ENCODE data around the gene FNBP1.

Gene FNBP1

DNA sequence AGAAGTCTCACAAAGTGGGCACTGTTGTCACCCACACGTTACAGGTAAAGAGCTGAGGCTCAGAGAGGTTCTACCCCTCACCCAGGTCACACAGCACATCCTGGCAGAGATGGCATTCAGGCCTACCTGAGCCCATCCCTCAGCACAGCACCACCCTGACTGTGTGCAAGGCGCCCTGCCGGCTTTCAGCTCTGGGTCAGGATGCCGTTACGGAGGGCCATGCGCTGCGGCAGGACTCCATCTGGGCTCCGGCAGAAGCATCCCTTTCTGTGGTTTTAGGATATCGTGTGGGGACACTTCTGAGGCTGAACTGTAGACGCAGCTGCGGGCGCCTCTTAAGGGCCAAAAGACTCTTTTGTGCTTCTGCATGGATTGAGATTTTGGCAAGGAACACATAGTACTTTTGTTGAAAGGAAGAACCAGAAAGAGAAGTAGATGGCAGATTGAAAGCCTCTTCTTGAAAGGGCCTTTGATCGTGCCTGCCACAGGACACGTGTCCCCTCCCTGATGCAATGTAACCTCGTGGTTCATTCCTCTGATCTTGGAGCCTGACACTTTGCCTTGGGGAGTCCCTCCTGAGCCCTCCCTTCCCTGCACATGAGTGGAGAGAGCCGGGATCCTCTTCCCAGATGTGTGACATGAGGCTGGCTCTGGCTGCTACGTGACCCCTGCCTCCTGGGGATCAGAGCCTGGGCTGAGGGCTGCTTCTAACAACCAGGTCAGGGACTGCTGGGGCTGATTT lies 176.4 kb downstream of the FNBP1 start:
- no peak overlapping the region for H3K4me3 ChIP-seq (ENCODE audit: low read depth, low read length)
- no peak for DNase-seq (ENCODE audit: low read depth)
- TF ChIP-seq, protein P1, sequence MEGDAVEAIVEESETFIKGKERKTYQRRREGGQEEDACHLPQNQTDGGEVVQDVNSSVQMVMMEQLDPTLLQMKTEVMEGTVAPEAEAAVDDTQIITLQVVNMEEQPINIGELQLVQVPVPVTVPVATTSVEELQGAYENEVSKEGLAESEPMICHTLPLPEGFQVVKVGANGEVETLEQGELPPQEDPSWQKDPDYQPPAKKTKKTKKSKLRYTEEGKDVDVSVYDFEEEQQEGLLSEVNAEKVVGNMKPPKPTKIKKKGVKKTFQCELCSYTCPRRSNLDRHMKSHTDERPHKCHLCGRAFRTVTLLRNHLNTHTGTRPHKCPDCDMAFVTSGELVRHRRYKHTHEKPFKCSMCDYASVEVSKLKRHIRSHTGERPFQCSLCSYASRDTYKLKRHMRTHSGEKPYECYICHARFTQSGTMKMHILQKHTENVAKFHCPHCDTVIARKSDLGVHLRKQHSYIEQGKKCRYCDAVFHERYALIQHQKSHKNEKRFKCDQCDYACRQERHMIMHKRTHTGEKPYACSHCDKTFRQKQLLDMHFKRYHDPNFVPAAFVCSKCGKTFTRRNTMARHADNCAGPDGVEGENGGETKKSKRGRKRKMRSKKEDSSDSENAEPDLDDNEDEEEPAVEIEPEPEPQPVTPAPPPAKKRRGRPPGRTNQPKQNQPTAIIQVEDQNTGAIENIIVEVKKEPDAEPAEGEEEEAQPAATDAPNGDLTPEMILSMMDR (conservative IDR thresholded peaks at IDR 0.05; ENCODE audit: low read depth, low read length), result no peak

DNA sequence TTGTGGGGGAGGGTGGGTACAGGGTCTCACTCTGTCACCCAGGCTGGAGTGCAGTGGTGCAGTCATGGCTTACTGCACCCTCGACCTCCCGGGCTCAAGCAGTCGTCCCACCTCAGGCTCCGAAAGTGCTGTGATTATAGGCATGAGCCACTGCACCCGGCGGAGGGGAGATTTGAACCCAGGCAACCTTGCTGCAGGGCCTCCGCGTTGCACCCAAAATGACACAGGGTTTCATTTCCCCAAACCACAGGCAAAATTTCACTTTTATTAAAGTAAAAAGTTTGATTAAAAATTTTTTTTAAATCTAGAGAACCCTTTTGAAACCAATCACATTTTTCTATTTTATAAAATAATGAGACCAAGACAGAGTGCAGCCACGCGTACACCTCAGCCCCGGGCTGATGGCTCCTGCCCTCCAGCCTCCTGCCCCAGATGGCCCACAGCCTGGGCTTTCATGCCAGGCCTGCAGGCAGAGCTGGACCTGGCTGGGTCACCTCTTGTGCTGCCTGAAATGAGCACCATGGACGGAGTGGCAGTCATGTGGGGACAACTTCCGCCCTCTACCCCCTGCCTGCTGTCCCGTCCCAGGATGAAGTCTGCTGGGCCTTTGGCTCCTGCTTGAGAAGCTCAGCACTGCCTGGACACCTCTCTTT lies 177.2 kb downstream of the FNBP1 start:
- no peak overlapping the region for H3K4me3 ChIP-seq (ENCODE audit: low read depth, low read length)
- TF ChIP-seq, protein P1 (conservative IDR thresholded peaks at IDR 0.05; ENCODE audit: low read depth, low read length), result no peak
- DNase-seq (ENCODE audit: low read depth), result no peak

- no peak for DNase-seq (ENCODE audit: low read depth)
- no peak overlapping the region for H3K4me3 ChIP-seq (ENCODE audit: low read depth, low read length)
- TF ChIP-seq, protein P1 (conservative IDR thresholded peaks at IDR 0.05; ENCODE audit: low read depth, low read length), result no peak
Observed at GRCh38 chr9:129864991-129865647, 177.9 kb downstream of the FNBP1 start.

- H3K4me3 ChIP-seq (ENCODE audit: low read depth, low read length), result no peak overlapping the region
- TF ChIP-seq, protein P1 (conservative IDR thresholded peaks at IDR 0.05; ENCODE audit: low read depth, low read length), result no peak
- DNase-seq (ENCODE audit: low read depth), result peak; percentile 89
Observed at GRCh38 chr9:129863059-129863690, 179.8 kb downstream of the FNBP1 start.

- DNase-seq (ENCODE audit: low read depth), result no peak
- H3K4me3 ChIP-seq (ENCODE audit: low read depth, low read length), result no peak overlapping the region
- TF ChIP-seq, protein P1 (conservative IDR thresholded peaks at IDR 0.05; ENCODE audit: low read depth, low read length), result no peak
Observed at GRCh38 chr9:129861447-129861827, 181.6 kb downstream of the FNBP1 start.

DNA sequence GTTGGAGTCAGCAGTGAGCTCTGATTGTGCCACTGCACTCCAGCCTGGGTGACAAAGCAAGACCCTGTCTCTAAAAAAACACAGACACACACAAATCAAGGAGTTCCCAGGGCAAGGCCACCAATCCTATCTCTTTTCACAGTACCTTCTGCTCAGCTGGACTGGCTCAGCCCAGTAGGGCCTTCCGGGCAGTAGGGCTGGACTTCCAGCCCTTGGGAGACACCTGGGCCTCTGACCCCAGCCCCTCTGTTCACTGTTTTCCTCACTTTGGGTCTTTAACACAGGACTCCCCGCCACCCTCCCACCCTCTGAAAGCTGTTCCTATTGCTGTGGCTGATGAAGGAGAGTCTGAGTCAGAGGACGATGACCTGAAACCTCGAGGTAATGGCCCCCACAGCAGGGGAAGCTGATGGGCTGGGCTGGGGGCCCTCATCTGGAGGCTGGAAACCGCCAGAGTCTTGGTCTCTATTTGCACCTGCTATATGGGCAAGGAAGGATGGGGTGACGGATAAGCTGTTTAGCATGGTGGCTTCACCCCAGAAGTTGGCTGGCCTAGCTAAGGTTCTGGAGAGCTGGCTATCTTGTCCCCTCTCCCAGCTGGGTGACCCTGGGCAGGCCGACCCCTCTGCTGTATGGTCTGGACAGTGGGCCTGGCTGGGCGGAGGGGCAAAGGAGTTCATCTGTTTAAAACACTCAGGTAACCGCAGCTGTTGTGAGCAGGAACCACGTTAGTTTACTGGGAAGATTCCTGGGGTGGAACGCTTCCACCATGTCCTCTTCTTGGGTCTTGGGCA lies 182.1 kb downstream of the FNBP1 start:
- DNase-seq (ENCODE audit: low read depth), result no peak
- no peak overlapping the region for H3K4me3 ChIP-seq (ENCODE audit: low read depth, low read length)
- TF ChIP-seq, protein P1 (conservative IDR thresholded peaks at IDR 0.05; ENCODE audit: low read depth, low read length), result no peak

Measured in choroid plexus epithelial cell (primary cell).